ENCODE data around the gene SCUBE1.
A peak's percentile ranks its signal among the peaks of the same experiment; 100 is the strongest.

Gene SCUBE1

DNA sequence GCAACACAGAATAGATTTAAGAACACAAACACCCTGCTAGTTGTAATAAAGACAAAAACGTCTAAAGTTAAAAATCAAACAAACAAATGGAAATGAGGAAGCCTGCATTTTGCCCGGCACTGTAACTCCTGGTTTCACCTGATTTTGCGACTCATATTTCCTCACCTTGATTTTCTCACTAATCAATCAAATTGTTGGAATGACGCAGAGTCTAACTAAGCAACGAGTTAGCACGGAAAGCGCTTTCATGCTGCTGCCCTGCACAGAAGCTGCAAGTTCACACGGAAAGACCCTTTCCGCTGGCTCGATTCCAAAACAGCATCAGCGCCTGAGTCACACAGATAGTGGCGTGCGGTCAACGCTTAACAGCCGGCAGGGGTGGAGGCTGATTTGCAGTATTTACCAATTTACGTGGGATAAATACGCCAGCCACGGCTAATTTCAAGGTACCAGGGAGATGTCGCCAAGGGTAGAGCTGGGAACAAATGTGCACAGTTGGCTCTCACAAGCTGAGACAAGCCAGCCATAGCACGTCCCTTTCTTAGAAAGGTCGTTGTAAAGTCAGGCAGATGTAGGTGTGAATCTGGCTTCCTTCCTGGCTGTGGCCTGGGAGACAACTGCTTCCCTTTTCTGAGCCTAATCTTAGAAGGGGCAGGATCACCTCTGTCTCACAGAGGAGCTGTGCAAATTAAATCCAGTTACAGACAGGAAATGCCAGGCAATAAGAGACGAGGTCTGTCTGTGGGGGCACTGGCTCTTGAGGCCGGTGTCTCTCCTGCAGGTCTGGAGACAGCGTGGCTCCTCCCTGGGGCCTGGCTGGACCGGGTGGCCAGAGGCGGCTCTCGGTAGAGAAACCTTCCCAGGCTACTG is 79.3 kb downstream of the SCUBE1 start:
- Histone ChIP-seq H3K18ac (ENCODE audit: low read length) (no peak overlapping the region), H3K14ac (ENCODE audit: low read length) (no peak overlapping the region), H3K4me3 (ENCODE audit: low read length in 2 of 2) (no peak overlapping the region), H3K27me3 (ENCODE audit: control insufficient read depth in 3 of 3, insufficient read depth in 3 of 3, low read depth in 1 of 3, low read length in 3 of 3) (peaks cover 0 to 88% (median 0%) of the 10 kb centered on the region in 3 experiments), H3K4me2 (ENCODE audit: insufficient read depth, low read length, poor library complexity, severe bottlenecking) (no peak overlapping the region), H3K79me1 (ENCODE audit: low read depth, low read length) (peaks cover 6% of the 10 kb centered on the region), H2AFZ (ENCODE audit: low read length) (no peak overlapping the region), H2AK5ac (ENCODE audit: low read depth, low read length) (no peak overlapping the region), H2BK12ac (ENCODE audit: low read length) (no peak overlapping the region), H3K4ac (ENCODE audit: low read length) (no peak overlapping the region), H4K91ac (ENCODE audit: low read depth, low read length, poor library complexity) (no peak overlapping the region), H2BK15ac (ENCODE audit: low read length) (no peak overlapping the region), H2BK120ac (ENCODE audit: low read depth, low read length) (no peak overlapping the region), H4K8ac (ENCODE audit: low read depth, low read length) (no peak overlapping the region), H3K36me3 (replicated peaks in 1 of 2; ENCODE audit: control insufficient read depth in 2 of 2, insufficient read depth in 2 of 2, low read length in 2 of 2) (peaks cover 0 to 18% of the 10 kb centered on the region in 2 donors), H3K9ac (ENCODE audit: low read depth, low read length, poor library complexity) (no peak overlapping the region), H3K27ac (replicated peaks; ENCODE audit: low read length) (no peak overlapping the region), H3K4me1 (ENCODE audit: control insufficient read depth in 2 of 2, insufficient read depth in 1 of 2, low read depth in 1 of 2, low read length in 2 of 2) (peaks cover under 1 to 16% of the 10 kb centered on the region in 2 donors), H2BK5ac (ENCODE audit: low read length) (no peak overlapping the region), H3K9me3 (replicated peaks in 1 of 2; ENCODE audit: control insufficient read depth in 2 of 2, insufficient read depth in 1 of 2, low read depth in 1 of 2, low read length in 2 of 2) (peaks cover 0 to 4% of the 10 kb centered on the region in 2 donors), H3K23ac (ENCODE audit: low read depth, low read length, poor library complexity) (no peak overlapping the region)
- WGBS, 2 donors (ENCODE audit: extremely low coverage in 2 of 2, insufficient read length in 2 of 2, insufficient replicate concordance in 1 of 2), result no CpG with 5 or more reads among the region's 27 CpGs
- no peak for DNase-seq (ENCODE audit: low spot score)

DNA sequence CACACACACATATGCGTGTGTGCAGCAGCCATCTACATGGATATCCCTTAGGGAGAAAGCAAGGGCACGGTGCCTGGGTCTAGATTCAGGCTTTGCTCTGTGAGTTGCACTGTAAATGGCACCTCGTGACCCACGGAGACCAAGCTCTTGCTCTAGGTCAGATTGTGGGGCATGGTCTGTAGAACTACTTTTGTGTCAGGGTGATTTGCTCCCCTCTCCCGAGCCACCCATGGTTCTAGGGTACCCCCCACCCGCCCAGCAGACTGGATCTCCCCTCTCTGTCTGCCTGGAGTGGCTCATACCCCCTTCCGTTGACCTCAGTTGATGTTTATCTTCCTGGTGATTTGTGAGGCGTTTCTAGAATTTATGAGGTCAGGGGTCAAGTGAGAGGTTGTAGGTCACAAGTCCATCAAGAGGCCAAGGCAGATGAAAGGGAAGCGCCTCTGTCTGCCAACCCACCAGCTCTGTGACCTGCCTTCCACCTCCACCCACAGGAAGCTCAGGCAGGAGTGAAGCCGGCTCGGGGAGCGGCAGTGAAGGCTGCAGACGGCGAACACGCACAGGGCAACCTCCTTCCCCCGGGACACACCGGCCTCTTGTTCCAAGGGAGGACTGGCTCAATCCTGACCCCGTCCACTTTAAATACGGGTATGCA is 80.1 kb downstream of the SCUBE1 start:
- Histone ChIP-seq H2BK12ac (ENCODE audit: low read length) (no peak overlapping the region), H3K79me1 (ENCODE audit: low read depth, low read length) (peaks cover 6% of the 10 kb centered on the region), H3K27ac (replicated peaks; ENCODE audit: low read length) (no peak overlapping the region), H3K4me3 (ENCODE audit: low read length in 2 of 2) (no peak overlapping the region), H3K36me3 (replicated peaks in 1 of 2; ENCODE audit: control insufficient read depth in 2 of 2, insufficient read depth in 2 of 2, low read length in 2 of 2) (peaks cover 0 to 20% of the 10 kb centered on the region in 2 donors), H3K9me3 (replicated peaks in 1 of 2; ENCODE audit: control insufficient read depth in 2 of 2, insufficient read depth in 1 of 2, low read depth in 1 of 2, low read length in 2 of 2) (peaks cover 0 to 4% of the 10 kb centered on the region in 2 donors), H2BK15ac (ENCODE audit: low read length) (no peak overlapping the region), H3K4me1 (ENCODE audit: control insufficient read depth in 2 of 2, insufficient read depth in 1 of 2, low read depth in 1 of 2, low read length in 2 of 2) (peaks cover 0 to 10% of the 10 kb centered on the region in 2 donors), H3K23ac (ENCODE audit: low read depth, low read length, poor library complexity) (no peak overlapping the region), H3K4ac (ENCODE audit: low read length) (no peak overlapping the region), H3K27me3 (ENCODE audit: control insufficient read depth in 3 of 3, insufficient read depth in 3 of 3, low read depth in 1 of 3, low read length in 3 of 3) (peaks cover 0 to 88% (median 0%) of the 10 kb centered on the region in 3 experiments), H4K91ac (ENCODE audit: low read depth, low read length, poor library complexity) (no peak overlapping the region), H2BK120ac (ENCODE audit: low read depth, low read length) (no peak overlapping the region), H2BK5ac (ENCODE audit: low read length) (no peak overlapping the region), H3K4me2 (ENCODE audit: insufficient read depth, low read length, poor library complexity, severe bottlenecking) (no peak overlapping the region), H2AK5ac (ENCODE audit: low read depth, low read length) (no peak overlapping the region), H3K9ac (ENCODE audit: low read depth, low read length, poor library complexity) (no peak overlapping the region), H2AFZ (ENCODE audit: low read length) (no peak overlapping the region), H3K14ac (ENCODE audit: low read length) (no peak overlapping the region), H4K8ac (ENCODE audit: low read depth, low read length) (no peak overlapping the region), H3K18ac (ENCODE audit: low read length) (no peak overlapping the region)
- no CpG with 5 or more reads among the region's 19 CpGs for WGBS, 2 donors (ENCODE audit: extremely low coverage in 2 of 2, insufficient read length in 2 of 2, insufficient replicate concordance in 1 of 2)
- DNase-seq (ENCODE audit: low spot score), result no peak

DNA sequence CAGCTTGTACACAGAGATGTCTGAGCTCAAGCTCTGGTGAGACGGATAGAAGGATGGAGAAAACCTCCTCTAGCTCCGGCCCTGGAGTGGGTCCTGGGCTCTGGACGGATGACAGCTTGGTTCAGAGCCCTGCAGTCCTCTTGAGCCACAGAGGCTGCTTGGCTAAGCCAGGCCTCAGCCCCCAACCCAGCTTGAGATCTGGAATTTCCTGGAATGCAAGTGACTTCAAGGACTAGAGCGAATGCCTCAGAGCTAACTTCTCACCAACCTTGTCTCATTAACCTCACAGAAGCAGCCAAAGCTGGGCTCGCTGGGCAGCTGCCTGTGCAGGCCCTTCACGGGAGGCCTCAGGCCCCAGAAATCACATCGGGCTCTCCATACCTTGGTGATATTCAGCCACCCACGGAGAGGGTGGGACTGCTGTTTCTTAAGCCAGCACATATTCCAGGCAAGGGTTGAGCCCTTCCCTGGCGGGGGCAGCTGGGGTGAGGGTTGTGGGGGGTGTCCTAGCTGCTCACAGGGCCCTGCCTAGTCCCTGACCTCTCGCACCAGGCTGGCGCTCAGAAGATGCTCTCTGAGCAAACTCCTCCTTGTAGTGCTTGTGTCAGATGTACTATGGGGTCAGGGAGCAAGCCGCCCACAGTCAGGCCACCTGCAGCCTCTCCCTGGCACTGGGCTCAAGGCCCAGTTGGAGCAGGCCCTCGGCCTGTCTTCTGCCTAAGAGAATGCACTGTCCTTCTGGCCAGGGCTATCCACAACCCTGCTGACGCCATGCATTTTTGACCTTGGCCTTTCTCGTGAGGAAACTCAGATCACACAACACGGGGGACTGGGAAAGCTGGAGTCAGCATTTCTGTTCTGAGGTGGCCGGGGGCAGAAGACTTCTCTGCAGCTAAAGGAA is 82.6 kb downstream of the SCUBE1 start:
- no peak overlapping the region for H3K23ac ChIP-seq (ENCODE audit: low read depth, low read length, poor library complexity)
- no peaks in the 10 kb centered on the region for H3K9me3 ChIP-seq (replicated peaks in 1 of 2; ENCODE audit: control insufficient read depth in 2 of 2, insufficient read depth in 1 of 2, low read depth in 1 of 2, low read length in 2 of 2)
- H3K79me1 ChIP-seq (ENCODE audit: low read depth, low read length), result peaks cover 2% of the 10 kb centered on the region
- H3K36me3 ChIP-seq (replicated peaks in 1 of 2; ENCODE audit: control insufficient read depth in 2 of 2, insufficient read depth in 2 of 2, low read length in 2 of 2), result peaks cover 0 to 25% of the 10 kb centered on the region in 2 donors
- H2AFZ ChIP-seq (ENCODE audit: low read length), result no peak overlapping the region
- no peak overlapping the region for H2BK12ac ChIP-seq (ENCODE audit: low read length)
- no peak overlapping the region for H4K8ac ChIP-seq (ENCODE audit: low read depth, low read length)
- H3K27me3 ChIP-seq (ENCODE audit: control insufficient read depth in 3 of 3, insufficient read depth in 3 of 3, low read depth in 1 of 3, low read length in 3 of 3), result peaks cover 0 to 88% (median 0%) of the 10 kb centered on the region in 3 experiments
- H2BK15ac ChIP-seq (ENCODE audit: low read length), result no peak overlapping the region
- WGBS, 2 donors (ENCODE audit: extremely low coverage in 2 of 2, insufficient read length in 2 of 2, insufficient replicate concordance in 1 of 2), result no CpG with 5 or more reads among the region's 17 CpGs
- no peak overlapping the region for H2AK5ac ChIP-seq (ENCODE audit: low read depth, low read length)
- H3K27ac ChIP-seq (replicated peaks; ENCODE audit: low read length), result no peak overlapping the region
- no peak for DNase-seq (ENCODE audit: low spot score)
- H3K9ac ChIP-seq (ENCODE audit: low read depth, low read length, poor library complexity), result no peak overlapping the region
- no peak overlapping the region for H2BK5ac ChIP-seq (ENCODE audit: low read length)
- no peak overlapping the region for H4K91ac ChIP-seq (ENCODE audit: low read depth, low read length, poor library complexity)
- no peak overlapping the region for H2BK120ac ChIP-seq (ENCODE audit: low read depth, low read length)
- H3K14ac ChIP-seq (ENCODE audit: low read length), result no peak overlapping the region
- H3K4me3 ChIP-seq (ENCODE audit: low read length in 2 of 2), result no peak overlapping the region
- peak overlapping the region; percentile 4 for H3K18ac ChIP-seq (ENCODE audit: low read length)
- peaks cover 0 to 10% of the 10 kb centered on the region in 2 donors for H3K4me1 ChIP-seq (ENCODE audit: control insufficient read depth in 2 of 2, insufficient read depth in 1 of 2, low read depth in 1 of 2, low read length in 2 of 2)
- no peak overlapping the region for H3K4me2 ChIP-seq (ENCODE audit: insufficient read depth, low read length, poor library complexity, severe bottlenecking)
- H3K4ac ChIP-seq (ENCODE audit: low read length), result no peak overlapping the region

All from neuronal stem cell (in vitro differentiated cells).